GM21786 (cell line): ENCODE measurements around the gene MICAL3.

ENCODE experiments used
- ATAC-seq: cut with Tn5 transposase; IDR thresholded peaks from one replicate; pipeline ENCODE4 v1.9.1; 2021; ENCODE audit not compliant: unreplicated experiment

Gene MICAL3

GRCh38 chr22:17976121-17976520 is 48.2 kb downstream of the MICAL3 start:
- ATAC-seq, result no peak

GRCh38 chr22:17974703-17975372 is 49.5 kb downstream of the MICAL3 start:
- ATAC-seq, result no peak

DNA sequence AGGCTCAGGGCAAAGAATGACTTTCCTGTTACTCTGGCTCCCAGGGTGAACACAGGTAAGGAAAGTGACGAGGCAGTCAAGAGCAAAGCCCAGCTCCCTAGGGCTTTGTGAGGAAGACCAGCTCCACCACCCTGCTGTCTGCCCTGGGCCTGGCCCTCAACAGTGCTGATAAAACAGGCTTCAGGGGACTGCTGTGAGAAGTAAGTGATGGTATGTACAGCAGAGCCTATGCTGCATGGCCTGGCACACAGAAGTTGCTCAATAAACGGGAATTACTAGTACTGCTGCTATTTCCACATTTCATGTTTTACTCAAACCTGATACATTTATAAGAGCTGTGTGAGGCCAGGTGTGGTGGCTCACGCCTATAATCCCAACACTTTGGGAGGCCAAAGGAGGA is 50.3 kb downstream of the MICAL3 start:
- ATAC-seq, result no peak

DNA sequence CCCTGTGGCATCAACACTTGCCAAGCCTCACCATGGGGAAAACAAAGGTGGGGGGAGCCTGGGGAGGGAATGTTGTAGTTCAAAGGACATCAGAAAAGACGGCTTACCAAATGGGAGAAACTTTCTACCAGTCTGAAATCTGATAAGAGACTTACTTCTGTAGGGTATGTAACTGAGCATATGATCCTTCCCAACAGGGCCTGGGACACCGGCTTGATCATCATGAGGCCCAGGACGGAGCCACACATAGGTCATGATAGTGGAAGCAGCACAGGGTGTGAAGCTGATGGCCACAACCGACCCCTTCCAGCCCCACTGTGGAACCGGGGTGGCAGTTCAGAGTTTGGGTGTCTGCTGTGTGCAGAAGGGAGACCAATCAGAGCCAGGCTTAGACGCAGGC is 51.1 kb downstream of the MICAL3 start:
- no peak for ATAC-seq

DNA sequence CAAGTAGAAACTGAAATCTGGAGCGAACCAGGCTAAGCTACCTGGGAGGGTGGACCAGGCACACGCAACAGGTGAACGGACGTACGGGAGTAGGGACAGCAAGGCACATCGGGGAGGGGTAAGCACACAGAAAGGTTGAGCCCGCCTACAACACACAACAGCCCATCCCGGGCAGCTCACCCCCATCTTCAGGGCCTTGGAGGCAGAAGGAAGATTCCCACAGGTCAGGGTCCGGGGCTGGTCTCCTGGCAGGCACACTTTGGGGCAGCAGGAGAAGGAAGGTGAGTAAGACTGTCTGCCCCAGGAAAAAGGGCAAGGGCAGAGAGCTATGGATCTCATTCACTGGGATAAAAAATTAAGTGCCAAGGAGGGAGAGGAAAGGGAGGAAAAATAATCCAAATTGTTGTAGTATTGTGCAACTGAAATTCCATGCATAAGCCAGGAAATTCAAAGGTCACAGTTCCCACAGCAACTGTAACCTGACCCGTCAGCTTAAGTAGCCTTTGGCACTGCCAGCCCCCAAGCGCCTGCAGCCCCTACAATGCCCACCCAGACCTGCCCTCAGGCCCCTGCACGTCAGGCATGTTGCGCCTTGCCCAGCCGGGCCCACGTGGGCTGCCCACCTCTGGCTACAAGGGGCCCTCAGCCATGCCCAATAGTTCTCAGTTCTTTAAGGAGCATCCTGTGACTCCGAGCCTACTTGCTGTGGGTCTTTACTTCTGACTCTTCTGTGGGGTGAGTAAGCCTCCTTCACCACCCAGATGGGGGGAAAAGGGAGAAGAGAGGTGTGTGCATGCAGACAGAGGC is 51.8 kb downstream of the MICAL3 start:
- no peak for ATAC-seq

DNA sequence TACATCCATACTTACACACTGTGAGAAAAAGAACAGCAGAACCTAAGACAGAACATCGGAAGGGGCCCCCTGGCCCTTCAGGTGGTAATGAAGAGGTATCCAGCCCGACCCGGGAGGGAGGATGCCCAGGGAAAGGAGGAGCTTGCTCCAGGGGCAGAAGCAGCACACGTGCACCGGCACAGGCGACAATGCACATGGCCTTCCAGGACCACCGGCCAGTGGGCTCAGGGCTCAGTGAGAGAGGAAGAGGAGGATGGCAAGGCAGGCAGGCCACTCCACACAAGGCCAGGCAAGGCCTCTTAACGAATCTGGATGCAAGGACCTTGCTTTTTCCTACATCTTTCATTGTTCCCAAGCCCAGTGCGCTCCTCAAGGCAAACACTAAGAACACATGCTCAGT is 52.6 kb downstream of the MICAL3 start:
- no peak for ATAC-seq

DNA sequence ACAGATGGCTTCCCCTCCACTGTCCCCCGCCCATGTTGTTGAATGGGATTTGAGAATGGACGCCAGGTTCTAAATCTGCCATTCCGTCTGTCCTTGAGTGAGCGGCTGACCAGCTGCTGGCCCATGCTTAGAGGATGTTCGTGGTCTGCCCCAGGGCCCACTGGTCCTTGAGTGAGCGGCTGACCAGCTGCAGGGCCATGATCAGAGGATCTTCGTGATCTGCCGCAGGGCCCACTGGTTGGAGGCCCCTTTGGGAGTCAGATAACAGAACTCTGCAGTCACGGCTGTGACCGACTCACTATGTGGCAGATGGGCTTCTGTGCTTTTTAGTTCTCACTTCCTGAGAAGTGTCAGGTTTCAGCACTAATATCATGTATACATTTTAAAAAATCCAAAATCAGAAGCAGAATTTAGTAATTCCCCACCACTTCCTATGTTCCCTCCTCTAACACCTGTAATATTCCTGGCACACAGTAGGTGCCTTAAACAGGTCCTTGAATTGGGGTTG is 54.1 kb downstream of the MICAL3 start:
- no peak for ATAC-seq

DNA sequence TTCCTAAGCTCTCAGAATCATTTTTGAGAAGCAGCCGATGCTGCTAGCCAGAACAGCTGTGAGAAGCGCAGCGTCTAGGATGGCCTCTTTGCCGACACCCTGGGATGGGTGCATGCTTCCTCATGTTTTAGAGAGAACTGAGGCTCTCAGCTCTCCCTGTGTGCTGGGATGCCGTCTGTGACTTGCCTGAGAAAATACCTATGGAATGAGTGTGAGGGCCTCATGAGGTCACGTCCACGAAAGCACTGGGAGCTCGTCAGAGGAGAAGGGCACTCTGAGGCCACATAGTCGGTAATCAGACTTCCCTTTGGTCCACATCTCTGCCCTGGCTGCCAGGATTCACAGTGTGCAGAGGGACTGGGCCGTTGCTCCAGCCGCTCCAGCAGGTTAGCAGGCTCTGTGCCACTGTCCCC is 54.7 kb downstream of the MICAL3 start:
- no peak for ATAC-seq

DNA sequence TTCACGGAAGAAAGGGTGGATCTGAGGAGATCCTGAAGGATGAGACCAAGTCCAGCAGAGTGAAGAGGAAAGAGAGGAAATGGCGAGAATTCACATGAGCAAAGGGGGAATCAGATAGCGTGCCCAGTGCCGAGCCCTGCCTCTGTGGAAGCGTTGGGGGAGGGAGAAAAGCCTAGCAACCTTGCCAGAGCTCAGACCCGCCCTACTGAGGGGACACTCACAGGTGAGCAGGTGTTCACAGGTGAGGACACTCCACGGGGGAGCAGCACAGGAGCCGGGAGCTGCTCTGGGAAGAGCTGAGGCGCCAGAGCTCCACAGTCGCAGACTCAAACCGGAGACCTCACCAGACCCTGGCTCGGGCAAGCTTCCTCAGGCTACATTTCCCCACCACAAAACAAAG is 56.2 kb downstream of the MICAL3 start:
- ATAC-seq, result no peak

DNA sequence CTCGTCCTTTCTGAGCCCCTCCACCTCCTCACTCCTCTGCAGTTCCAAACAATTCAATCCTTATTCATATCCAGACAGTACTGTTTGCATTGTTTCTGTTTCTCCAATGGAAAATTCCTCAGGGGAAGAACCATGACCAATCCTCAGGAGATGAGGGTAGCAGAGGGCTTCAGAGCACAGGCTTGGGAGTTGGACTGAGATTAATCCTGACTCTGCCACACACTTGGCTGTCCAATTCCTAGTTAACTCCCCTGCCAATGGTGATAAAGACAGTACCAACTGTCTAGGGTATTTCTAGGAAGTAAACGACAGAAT is 58.0 kb downstream of the MICAL3 start:
- no peak for ATAC-seq

- ATAC-seq, result no peak
These were observed 58.6 kb downstream of the MICAL3 start for GRCh38 chr22:17965538-17966402.

DNA sequence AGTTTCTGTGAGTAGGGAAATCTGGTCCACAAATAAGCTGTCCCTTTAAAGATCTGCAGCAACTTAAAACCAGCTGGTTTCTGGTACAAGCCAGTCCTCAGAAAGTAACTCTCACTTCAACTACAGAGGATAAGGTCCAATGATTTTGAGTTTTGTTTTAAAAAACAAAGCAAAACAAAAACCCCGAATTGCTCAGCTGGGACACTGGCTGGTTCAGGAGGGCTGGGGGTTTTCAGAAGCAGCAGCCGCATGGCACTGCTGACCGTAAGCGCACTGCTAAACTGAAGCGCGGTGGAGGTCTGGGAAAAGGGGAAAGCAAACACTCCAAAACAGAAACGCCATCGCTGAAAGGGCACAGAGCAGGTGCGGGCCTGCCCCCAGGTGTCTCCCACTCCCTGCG is 59.7 kb downstream of the MICAL3 start:
- peak; percentile 84 for ATAC-seq

- ATAC-seq, result peak; percentile 15
These were observed 60.2 kb downstream of the MICAL3 start for GRCh38 chr22:17964156-17964555.

GRCh38 chr22:17963015-17963414 is 61.3 kb downstream of the MICAL3 start:
- no peak for ATAC-seq

- no peak for ATAC-seq
These were observed 62.2 kb downstream of the MICAL3 start for GRCh38 chr22:17962168-17962567.

DNA sequence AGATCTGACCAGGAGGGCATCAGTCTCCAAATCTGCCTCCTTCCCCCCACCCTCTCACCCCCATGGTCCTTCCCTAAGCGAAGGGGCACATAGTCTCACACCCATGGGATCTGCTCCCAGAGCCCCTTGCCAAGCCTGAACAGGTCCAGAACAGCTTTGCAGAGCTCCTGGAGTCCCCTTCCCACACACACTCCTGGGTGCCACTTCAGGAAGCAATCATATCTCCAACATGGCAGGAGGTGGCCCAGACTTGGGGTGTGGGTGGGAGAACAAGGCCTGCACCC is 63.0 kb downstream of the MICAL3 start:
- no peak for ATAC-seq

GRCh38 chr22:17960695-17961445 is 63.5 kb downstream of the MICAL3 start:
- ATAC-seq, result no peak

DNA sequence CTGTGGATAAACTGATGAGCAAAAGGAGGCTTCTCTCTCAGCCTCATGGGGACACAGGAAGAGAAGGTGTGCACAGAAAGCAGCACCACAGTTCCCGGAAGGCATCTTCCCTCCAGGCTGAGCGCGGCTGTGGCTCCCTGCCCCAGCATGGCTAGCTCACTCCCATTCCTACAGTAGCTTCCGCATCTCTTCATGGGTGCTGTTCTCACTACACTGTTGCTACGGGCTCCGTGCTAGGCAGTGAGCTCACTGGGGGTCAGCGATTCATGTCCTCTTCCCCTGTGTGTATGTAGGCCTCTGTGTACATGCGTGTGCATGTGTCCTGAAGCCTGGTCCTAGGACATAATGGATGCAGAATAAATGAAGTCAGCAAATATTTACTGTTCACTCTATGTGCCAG is 64.3 kb downstream of the MICAL3 start:
- ATAC-seq, result no peak

GRCh38 chr22:17958166-17958565 is 66.2 kb downstream of the MICAL3 start:
- ATAC-seq, result no peak

- no peak for ATAC-seq
These were observed 66.7 kb downstream of the MICAL3 start for GRCh38 chr22:17957693-17958092.

DNA sequence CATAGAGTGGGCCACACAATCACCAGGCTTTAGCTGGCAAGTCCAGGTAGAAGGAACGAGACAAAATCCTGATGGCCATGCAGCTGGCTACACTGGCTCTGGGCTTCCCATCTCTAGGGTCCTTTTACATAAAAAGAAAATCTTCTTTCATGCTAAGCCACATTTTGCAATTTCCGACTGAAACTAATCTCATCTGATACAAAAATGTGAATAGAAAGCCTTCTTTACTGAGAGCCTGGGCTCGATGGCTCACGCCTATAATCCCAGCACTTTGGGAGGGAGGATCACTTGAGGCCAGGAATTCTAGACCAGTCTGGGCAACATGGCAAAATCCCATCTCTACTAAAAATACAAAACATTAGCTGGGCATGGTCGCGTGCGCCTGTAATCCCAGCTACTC is 67.2 kb downstream of the MICAL3 start:
- no peak for ATAC-seq
